ENCODE measurements around the gene UST. TPM values are rescaled to one million over a fixed set of nuclear protein-coding genes. Genes with fewer than 3 reads are reported as not detected.

UST gene
- total and polyA plus RNA-seq, 2 donors (not counting 1 experiment from before 2014, with no cell fraction given): 7.3 to 16.9 TPM

DNA sequence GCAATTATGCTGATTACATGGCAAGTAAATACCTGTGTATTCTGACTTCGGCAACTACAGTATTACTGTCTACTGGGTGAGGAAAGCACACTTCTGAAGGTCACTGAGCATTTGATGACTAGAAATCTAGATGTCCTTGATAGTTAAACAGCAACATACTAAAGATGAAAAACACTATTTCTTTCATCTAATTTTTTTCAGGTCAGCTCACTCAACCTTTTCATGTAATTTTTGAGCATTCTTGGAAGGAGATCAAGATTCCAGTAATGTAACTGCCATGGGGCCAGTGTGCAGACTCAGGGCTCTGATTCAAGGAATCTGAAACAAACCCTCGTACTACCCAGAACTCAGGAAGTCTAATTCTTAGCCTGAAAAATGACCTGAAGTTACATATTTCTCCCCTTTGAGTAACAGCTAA, 348.1 kb downstream of the UST start:
- DNase-seq: no peak
- no peak overlapping the region for H3K4me3 ChIP-seq (ENCODE audit: control extremely low read depth in 1 of 5, extremely low read depth in 1 of 5, insufficient read depth in 1 of 5, low read depth in 2 of 5, low read length in 4 of 5)
- no peak overlapping the region for H3K27ac ChIP-seq (ENCODE audit: low read length in 2 of 2)
- H3K9ac ChIP-seq (ENCODE audit: low read length): no peak overlapping the region
- no peak overlapping the region for H3K4me2 ChIP-seq (replicated peaks; ENCODE audit: low read depth, low read length, poor library complexity, severe bottlenecking)
- no CpG with 5 or more reads among the region's 2 CpGs for WGBS (ENCODE audit: insufficient coverage)
- H3K79me2 ChIP-seq (ENCODE audit: control insufficient read depth, insufficient read depth, low read length): no peaks in the 10 kb centered on the region
- Mint-ChIP-seq H3K4me1 (peaks cover 2% of the 10 kb centered on the region), H3K27ac (no peak overlapping the region), H3K27me3 (peaks cover 3% of the 10 kb centered on the region), H3K9me3 (ENCODE audit: insufficient read depth) (peaks cover 8% of the 10 kb centered on the region), H3K4me3 (no peak overlapping the region)
- H2AFZ ChIP-seq (ENCODE audit: insufficient read depth, low read depth, low read length, poor library complexity, severe bottlenecking): no peak overlapping the region
- intact Hi-C loops (cut with micrococcal nuclease): no loop called here
- H3K27me3 ChIP-seq (replicated peaks in 1 of 4; ENCODE audit: control extremely low read depth in 1 of 4, control insufficient read depth in 3 of 4, insufficient read depth in 4 of 4, low read length in 3 of 4): peaks cover 0 to 3% (median 0%) of the 10 kb centered on the region in 4 experiments
- H3K36me3 ChIP-seq (replicated peaks in 1 of 2; ENCODE audit: control extremely low read depth in 1 of 2, control insufficient read depth in 1 of 2, extremely low read depth in 1 of 2, insufficient read depth in 2 of 2, low read length in 1 of 2): no peaks in the 10 kb centered on the region
- TF ChIP-seq, protein P1, sequence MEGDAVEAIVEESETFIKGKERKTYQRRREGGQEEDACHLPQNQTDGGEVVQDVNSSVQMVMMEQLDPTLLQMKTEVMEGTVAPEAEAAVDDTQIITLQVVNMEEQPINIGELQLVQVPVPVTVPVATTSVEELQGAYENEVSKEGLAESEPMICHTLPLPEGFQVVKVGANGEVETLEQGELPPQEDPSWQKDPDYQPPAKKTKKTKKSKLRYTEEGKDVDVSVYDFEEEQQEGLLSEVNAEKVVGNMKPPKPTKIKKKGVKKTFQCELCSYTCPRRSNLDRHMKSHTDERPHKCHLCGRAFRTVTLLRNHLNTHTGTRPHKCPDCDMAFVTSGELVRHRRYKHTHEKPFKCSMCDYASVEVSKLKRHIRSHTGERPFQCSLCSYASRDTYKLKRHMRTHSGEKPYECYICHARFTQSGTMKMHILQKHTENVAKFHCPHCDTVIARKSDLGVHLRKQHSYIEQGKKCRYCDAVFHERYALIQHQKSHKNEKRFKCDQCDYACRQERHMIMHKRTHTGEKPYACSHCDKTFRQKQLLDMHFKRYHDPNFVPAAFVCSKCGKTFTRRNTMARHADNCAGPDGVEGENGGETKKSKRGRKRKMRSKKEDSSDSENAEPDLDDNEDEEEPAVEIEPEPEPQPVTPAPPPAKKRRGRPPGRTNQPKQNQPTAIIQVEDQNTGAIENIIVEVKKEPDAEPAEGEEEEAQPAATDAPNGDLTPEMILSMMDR (IDR thresholded peaks at IDR 0.05): no peak
- TF ChIP-seq EZH2 (IDR thresholded peaks at IDR 0.05; ENCODE audit: borderline replicate concordance, insufficient read depth, low read depth, low read length, poor library complexity, severe bottlenecking): no peak
- H3K9me3 ChIP-seq (ENCODE audit: control extremely low read depth in 1 of 3, control insufficient read depth in 2 of 3, insufficient read depth in 1 of 3, low read length in 2 of 3): peaks cover 1 to 20% (median 6%) of the 10 kb centered on the region in 3 donors
- ATAC-seq (ENCODE audit: low read depth): no peak
- H3K4me1 ChIP-seq (ENCODE audit: control insufficient read depth in 2 of 2, insufficient read depth in 2 of 2, low read length in 2 of 2): no peaks in the 10 kb centered on the region
- no peaks in the 10 kb centered on the region for H4K20me1 ChIP-seq (ENCODE audit: control insufficient read depth, insufficient read depth, low read length, poor library complexity, severe bottlenecking)
- ChIA-PET POLR2A (no interaction called here), CTCF (interaction anchor here (0.7 to 3.3 kb wide), 4 partner anchors 10 to 337 kb away, joined by 3 to 17 read pairs (median 8); no protein-coding TSS in a partner anchor)

DNA sequence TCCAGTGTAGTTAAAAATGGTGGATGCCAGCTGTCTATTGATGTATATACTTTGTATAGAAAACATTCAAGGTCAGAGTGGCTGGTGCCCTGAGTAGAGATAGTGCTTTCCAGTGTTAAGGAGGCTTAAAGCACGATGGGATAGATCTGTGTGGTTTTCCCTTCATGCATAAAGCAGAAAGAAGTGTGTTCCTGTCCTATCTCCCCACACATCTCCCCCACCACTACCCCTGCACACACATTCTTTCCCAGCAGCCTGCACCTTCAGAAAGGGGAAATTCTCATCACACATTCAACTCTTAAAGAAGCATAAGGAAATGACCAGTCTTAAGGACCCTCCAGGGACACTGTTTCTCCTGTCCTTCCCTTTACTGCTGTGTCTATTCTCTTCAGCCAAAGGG, 349.0 kb downstream of the UST start:
- Mint-ChIP-seq H3K9me3 (ENCODE audit: insufficient read depth) (peaks cover 8% of the 10 kb centered on the region), H3K4me3 (no peak overlapping the region), H3K27me3 (peaks cover 3% of the 10 kb centered on the region), H3K27ac (no peak overlapping the region), H3K4me1 (peaks cover 2% of the 10 kb centered on the region)
- H2AFZ ChIP-seq (ENCODE audit: insufficient read depth, low read depth, low read length, poor library complexity, severe bottlenecking): no peak overlapping the region
- H3K4me1 ChIP-seq (ENCODE audit: control insufficient read depth in 2 of 2, insufficient read depth in 2 of 2, low read length in 2 of 2): no peaks in the 10 kb centered on the region
- DNase-seq (no peak), ATAC-seq (ENCODE audit: low read depth) (no peak)
- intact Hi-C loops (cut with micrococcal nuclease): no loop called here
- no peaks in the 10 kb centered on the region for H3K79me2 ChIP-seq (ENCODE audit: control insufficient read depth, insufficient read depth, low read length)
- WGBS (ENCODE audit: insufficient coverage): 0% methylated on average over 1 of the region's 1 CpG
- H3K27me3 ChIP-seq (replicated peaks in 1 of 4; ENCODE audit: control extremely low read depth in 1 of 4, control insufficient read depth in 3 of 4, insufficient read depth in 4 of 4, low read length in 3 of 4): peaks cover 0 to 3% (median 0%) of the 10 kb centered on the region in 4 experiments
- no peak overlapping the region for H3K9ac ChIP-seq (ENCODE audit: low read length)
- H3K4me2 ChIP-seq (replicated peaks; ENCODE audit: low read depth, low read length, poor library complexity, severe bottlenecking): no peak overlapping the region
- H3K36me3 ChIP-seq (replicated peaks in 1 of 2; ENCODE audit: control extremely low read depth in 1 of 2, control insufficient read depth in 1 of 2, extremely low read depth in 1 of 2, insufficient read depth in 2 of 2, low read length in 1 of 2): no peaks in the 10 kb centered on the region
- ChIA-PET POLR2A (interaction anchor here (0.6 kb wide), 1 partner anchor 62 kb away, joined by 3 read pairs; no protein-coding TSS in a partner anchor), CTCF (interaction anchor here (1.2 to 3.3 kb wide), 3 partner anchors 10 to 336 kb away, joined by 3 to 17 read pairs (median 13); no protein-coding TSS in a partner anchor)
- no peaks in the 10 kb centered on the region for H4K20me1 ChIP-seq (ENCODE audit: control insufficient read depth, insufficient read depth, low read length, poor library complexity, severe bottlenecking)
- H3K4me3 ChIP-seq (ENCODE audit: control extremely low read depth in 1 of 5, extremely low read depth in 1 of 5, insufficient read depth in 1 of 5, low read depth in 2 of 5, low read length in 4 of 5): no peak overlapping the region
- H3K9me3 ChIP-seq (ENCODE audit: control extremely low read depth in 1 of 3, control insufficient read depth in 2 of 3, insufficient read depth in 1 of 3, low read length in 2 of 3): peaks cover 1 to 20% (median 6%) of the 10 kb centered on the region in 3 donors
- no peak overlapping the region for H3K27ac ChIP-seq (ENCODE audit: low read length in 2 of 2)
- TF ChIP-seq EZH2 (IDR thresholded peaks at IDR 0.05; ENCODE audit: borderline replicate concordance, insufficient read depth, low read depth, low read length, poor library complexity, severe bottlenecking): no peak
- TF ChIP-seq, protein P1 (IDR thresholded peaks at IDR 0.05): no peak
